Measurements from ENCODE around the gene RAB35.

RAB35 gene

DNA sequence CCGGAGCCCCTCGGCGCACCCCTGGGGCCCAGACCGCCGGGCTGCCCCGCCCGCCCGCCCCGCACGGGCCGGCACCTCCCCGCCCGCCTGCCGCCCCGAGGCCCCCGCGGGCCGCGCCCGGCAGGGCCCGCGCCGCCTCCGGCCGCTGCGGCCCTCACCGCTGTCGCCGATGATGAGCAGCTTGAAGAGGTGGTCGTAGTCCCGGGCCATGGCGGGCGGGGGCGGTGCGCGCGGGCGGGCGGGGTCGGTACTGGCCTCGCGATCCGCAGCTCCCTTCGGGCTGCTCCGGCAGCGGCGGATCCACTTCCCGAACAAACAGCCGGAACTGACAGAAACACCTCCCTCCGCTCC lies at the start of gene RAB35:
Gene RAB35 (minus strand): TSS at position 313 of the 351 bp plus-strand sequence. CDS start 103 bp downstream, at position 210.
- DNase-seq (ENCODE audit: low spot score): no peak

DNA sequence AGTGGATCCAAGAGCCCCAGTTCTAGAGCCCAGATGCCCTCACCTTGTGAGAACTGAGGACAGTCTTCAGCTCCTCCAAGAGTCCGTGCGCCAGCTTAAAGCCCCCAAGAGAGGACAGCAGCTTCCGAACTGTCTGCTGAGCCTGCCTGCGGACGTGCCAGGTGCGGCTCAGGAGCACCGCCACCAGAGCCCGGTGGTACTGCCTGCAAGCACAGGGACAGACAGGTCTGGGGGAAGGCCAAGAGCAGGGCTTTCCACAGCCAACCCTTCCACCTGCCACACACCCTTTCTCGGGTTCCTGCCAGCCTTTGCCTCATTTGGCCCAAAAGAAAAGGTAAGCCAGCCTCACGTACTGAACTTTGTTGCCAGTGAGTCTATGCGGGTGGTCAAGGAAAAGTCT lies 47.7 kb upstream of the RAB35 start:
- DNase-seq (ENCODE audit: low spot score): no peak

DNA sequence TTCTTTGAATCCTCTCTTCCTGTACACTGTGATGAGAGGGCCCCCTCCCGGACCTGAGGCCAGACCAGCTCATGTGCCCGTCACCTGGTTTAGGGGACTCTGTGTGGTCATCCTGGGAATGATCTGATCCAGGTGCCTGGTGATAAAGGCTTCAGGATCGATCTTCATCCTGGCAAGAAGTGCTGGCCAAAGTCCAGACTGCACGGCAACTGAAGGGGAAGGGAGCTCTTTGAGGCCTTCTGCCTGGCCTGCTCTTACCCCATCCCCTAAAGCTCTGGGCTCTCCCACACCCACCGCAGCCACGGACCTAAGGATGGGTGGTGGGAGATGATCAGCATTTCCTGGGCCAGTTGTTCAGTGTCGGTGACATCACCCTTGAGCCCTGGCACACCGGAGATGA lies 46.2 kb upstream of the RAB35 start:
- DNase-seq (ENCODE audit: low spot score): no peak

DNA sequence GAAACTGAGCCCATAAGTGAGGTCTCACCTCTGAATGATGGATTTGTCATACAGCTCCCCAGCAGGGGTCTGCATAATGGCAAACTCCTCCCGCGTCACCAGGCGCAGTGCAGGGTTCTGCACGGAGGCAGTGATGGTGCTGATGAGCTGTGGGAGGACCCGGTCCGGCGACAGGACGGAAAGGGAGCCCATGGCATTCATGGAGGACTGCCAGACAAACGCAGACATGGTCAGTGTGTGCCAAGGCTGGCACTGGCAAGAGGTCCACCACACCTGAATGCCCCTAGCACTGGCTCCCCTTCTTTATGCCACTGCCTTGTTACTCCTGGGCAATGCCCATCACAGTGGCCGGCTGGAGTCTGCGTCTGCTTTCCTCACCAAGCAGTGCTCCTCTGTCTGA lies 45.3 kb upstream of the RAB35 start:
- DNase-seq (ENCODE audit: low spot score): no peak

DNA sequence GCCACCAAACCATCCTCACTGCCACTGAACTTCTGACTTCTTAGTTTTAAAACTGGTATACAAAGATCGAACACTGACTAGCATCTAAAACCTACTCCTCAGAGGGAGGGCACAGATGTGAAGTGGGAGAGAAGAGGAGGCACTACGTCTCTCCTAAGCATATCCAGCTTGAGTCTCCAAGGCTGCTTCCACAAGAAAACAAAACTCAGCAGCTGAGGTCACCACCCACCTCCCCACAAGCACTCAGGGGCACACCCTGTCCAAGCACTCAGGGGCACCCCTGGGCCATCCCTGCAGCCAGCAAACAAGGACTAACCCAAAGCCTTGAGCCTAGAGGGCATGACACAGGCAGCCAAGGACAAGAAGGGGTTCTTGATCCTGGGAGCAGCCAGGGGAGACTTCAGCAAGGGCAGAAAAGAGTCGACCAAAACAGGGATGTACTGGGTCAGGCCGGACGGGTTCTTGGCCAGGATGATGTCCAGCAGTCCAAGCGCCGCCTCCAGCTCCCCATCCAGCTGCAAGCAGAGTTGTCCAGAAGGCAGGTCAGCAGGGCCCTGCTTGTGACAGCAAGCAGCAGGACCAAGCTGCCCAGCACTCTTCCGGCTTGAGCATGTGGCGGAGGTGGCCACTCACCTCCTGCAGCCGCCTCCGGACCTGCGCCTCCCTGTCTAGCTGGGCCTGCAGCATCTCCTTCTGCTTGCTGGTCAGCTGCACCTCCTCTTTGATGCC lies 43.1 kb upstream of the RAB35 start:
- no peak for DNase-seq (ENCODE audit: low spot score)

DNA sequence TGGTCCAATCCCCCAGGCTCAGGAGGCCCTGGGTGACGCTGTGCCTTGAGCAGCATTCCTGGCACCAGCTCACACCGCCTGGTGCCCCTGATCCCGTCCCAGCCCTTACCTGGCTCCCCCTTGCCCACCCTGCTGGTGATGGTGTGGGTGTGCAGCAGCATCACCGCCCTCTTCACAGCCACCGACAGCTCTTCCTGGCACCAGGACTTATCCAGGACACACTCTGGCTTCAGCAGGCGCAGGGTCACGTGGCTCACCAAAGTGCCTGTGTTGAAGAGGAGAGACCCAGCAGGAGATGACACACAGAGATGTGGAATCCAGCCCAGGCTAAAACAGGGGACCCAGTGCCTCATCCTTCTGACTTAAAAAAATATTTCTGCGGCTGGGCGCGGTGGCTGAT lies 41.8 kb upstream of the RAB35 start:
- DNase-seq (ENCODE audit: low spot score): no peak

DNA sequence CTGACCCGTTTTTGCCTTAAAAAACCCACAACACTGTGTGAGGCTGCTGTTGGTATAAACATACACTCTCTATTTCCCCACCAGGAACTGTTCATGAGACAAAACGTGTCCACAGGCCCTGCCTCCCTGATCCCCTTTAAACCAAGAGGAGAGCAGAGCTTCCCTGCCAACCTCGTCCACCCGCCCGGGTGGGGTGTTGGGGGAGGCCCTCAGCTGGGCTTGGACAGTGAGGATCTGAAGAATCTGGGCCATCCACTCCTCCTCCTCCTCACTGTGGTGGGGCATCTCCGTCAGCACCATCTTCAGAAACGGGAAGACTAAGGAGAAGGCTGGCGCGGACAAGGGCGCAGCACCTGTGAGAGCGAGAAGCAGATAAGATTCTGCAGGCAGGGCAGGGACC lies 41.1 kb upstream of the RAB35 start:
- no peak for DNase-seq (ENCODE audit: low spot score)

DNA sequence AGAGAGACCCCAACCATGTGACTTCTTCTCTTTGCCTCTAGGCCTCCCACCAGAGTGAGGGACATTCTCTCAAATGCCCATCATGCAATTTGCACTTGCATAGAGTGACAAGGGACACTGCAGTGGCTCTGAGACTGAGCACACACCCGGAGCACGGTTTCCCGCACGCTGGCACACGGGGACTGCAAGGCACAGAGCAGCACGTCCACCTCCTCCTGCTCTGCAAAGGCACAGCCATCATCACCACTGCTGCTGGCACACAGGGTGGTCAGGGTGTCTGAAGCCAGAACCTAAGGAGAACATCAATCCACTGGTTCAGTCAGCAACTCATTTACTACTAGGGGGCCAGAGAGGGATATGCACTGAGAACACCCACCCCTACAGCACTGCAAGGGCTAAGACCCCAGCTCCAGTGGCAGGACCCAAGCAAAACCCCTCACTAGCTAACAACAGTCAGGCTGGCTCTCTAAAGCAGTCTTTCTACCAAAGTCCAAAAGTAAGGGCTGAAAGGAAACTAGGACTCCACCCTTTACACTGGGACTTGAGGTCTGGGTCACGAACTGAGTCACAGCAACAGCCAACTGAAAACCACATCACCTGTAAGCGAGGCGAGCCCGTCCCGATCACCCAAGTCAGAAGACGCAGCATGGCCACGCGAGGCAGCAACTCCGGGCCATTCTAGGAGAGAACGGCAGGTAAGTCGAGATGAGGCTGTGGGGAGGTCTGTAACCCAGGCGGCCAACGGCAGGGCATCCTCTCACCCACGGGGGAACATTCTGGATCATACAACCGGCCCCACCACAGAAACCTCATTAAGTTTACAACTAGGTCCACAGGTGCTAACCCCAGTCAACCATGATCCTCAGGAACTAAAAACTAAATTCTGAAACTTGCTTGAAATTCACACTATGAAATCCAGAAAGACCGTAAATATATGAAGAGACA lies 40.0 kb upstream of the RAB35 start:
- no peak for DNase-seq (ENCODE audit: low spot score)

DNA sequence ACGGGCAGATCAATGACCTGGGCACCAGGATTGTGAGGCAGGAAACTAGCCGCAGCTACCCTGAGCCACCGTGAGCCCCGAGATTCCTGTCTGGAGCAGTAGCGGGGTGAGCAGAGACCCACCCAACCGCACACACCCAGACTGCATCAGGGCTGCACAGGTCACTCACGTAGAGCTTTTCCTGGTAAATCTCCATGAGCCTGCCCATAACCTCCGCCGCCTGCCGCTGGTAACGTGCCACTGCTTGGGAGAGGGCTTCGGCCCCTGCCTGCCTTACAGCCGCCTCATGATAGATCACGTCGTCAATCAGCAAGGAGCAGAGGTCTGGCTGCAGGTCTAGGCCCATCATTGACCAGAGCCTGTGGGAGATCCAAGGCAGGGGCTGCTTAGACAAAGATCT lies 38.5 kb upstream of the RAB35 start:
- no peak for DNase-seq (ENCODE audit: low spot score)

DNA sequence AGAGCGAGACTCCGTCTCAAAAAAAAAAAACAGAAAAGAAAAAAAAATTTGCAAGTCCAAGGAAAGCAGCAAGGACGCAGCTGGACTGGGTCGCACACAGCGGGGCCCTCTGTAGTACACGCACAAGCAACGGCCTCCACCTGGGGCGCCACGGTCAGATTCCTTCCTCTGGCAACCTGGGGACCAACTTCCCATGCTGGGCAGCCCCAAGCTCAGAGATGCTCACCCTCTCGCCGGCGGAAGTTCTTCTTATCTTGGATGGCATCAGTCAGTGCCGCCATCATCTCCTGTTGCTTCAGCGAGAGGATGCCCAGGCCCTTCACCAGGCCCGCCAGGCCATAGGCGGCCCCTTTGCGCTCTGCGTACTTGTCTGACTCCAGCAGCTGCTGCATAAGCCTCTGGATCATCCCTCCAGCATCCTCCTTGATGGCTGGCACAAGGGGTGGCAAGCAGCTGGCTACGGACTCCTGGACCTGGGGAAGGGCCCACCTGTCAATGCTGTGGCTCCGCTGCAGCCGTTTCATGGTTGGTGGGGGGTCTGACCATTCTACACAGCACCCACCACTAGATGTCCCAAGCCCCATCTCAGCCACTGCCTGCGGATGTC lies 34.5 kb upstream of the RAB35 start:
- no peak for DNase-seq (ENCODE audit: low spot score)

DNA sequence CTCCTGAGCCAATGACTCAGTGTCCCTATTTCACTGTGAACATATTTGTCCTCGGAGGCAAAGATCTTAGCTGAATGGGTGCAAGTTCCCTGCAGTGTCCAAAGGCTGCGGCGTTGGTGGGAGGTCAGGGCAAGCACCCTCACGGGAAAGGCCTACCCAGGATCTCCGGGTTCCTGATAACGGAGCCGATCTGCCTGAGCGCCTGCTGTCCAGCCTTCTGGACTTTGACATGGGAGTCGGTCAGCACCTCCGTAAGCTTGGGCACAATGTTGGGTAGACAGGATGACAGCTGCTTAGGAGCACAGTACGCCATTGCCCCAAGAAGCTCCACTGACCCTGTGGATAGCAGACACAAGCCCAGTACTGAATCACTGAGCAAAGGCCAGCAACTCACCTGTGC lies 31.5 kb upstream of the RAB35 start:
- DNase-seq (ENCODE audit: low spot score): no peak

DNA sequence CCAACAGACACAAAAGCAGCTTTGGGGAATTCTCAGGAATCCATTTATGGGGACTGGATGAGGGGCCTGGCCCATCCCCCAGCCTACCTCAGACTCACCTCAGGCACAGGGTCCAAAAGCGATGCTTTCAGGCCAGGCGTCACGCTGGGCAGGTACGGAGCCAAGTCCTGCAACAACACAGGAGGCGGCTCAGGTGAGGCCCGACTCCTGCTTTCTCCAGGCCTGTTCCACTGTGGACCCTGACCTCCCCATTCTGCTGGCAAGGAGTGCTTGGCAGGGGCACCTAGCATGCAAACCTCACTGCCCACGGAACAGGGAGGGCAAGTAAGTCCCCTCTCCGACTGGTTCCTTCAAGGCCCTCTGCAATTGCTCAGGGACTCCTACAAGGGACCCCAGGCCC lies 28.6 kb upstream of the RAB35 start:
- DNase-seq (ENCODE audit: low spot score): no peak

DNA sequence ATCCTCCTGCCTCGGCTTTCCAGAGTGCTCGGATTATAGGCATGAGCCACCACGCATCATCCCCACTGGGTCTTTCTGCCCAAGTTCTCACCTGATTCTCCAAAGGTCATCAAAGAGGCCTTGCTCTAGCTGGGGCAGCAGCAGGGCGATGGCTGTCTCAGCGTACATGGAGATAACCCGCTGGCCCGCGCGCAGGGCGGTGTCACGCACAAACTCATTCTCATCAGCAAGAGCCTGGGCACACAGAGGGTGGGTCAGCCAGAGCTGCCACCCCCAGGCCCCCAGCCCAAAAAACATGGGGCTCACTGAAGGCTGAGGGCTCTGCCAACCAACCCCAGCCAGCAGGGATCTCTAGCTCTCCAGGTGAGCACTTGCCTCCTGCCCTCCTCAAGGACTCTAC lies 27.7 kb upstream of the RAB35 start:
- no peak for DNase-seq (ENCODE audit: low spot score)

DNA sequence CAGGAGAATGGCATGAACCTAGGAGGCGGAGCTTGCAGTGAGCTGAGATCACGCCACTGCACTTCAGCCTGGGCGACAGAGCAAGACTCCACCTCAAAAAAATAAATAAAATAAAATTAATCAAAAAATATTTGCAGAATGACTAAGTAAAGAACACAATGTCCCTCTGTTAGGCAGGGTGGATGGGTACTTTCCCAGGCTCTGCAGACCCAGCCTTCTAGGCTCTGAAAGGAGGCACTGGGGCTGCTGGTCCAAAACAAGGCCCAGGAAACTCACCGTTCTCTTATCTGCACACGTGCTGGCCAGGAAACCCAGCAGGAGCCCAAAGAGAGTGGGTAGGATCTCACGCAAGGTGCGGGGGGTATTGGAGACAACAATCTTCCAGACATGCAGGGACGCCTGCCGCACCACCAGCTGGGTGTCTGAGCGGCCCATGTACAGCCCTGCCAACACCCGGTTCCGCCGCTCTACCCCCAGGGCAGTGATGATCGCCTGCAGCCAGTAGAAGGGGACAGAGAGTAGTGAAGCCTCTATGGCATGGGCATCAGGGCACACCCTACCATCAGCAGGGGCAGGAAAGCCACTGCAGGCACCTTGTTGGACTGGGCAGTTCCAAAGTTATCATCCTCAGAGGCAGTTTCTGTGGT lies 25.8 kb upstream of the RAB35 start:
- no peak for DNase-seq (ENCODE audit: low spot score)

DNA sequence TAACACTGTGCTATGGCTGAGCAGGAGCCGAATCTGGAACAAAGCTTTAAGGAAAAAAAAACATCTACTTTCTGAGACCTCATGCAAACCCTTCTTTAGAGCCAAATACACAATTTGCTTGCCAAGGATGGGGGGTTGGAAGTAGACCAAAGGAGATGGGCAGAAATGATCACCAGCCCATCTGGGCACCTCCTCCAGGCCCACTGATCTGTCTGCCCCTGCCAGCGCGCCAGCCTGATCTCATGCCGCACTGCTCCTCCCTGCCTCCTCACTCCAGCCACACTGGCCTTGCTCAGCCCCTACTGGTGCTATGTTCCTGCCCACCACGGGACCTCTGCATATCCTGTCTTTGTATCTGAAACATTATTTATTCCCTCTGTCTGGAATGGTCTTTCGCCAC lies 24.8 kb upstream of the RAB35 start:
- no peak for DNase-seq (ENCODE audit: low spot score)

DNA sequence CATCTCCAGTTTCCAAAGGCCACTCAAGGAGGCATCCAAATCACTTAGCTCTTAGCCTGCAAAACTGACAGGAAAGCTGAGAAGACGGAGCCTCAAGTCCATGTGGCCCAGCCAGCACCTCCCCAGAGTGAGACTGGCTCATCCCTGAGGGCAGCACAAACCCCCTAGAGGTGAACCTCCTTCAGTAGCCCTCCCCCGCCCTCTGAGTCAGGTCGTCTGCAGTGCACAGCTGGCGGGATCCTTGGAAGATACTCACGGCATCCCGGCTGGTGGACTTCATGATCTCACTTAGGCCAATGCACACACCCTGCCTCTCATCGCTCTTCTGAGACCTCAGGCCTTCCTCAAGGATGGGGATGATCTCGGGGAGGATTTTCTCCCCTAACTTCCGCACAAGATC lies 24.1 kb upstream of the RAB35 start:
- DNase-seq (ENCODE audit: low spot score): no peak

DNA sequence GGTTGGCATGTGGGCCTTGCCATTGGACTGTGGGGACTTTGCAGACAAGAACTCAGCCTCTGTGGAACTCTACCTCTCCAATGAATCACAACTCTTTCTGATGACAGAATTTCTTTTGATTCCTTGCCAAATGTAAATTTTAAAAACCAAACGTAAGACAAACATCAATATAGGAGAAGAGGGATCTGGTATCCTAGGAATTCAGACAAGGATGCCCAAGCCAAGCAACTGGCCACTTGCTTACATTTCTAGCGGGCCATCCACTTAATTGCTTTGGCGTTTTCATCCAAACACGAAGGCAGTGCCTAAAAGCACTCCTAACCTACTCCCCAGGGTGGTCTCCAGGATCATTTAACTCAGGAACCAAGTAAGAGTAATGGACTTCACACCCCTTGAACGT lies 23.4 kb upstream of the RAB35 start:
- DNase-seq (ENCODE audit: low spot score): no peak

DNA sequence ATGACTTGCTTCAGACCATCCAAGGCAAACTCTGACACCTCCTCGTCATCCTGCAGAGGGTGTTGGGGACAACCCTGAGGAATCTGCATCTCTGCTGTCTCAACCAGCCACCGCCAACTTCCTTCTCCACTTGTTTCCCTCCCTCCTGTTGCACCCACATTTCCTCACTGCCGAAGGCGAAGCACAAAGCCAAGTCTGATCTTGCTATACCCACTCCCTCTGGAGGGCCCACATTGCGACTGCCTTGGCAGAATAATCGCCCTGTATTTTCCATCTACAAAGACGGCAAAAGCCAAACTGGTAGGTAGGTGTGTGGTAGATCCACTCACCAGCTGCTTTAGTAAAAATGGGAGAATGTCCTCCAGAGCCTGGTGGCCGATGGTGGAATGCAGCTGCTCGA lies 21.8 kb upstream of the RAB35 start:
- DNase-seq (ENCODE audit: low spot score): no peak

DNA sequence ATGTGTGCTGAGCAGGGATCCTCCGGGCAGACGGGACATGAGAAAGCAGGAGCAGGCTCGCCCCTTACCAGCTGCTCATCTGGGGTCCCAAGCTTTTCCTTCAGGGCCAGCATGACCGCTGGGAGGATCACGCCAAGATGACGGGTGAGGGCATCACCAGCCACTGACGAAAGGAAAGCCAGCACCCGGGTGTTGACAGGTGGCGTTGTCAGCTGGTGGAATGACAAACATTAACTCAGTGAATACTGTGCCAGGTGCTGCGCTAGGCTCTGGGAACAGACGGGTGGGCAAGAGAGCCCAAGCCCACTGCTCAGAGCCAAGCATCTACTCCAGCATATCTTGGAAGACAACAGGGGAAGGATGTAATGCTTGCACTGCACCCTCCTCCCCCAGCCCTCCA lies 21.3 kb upstream of the RAB35 start:
- no peak for DNase-seq (ENCODE audit: low spot score)

DNA sequence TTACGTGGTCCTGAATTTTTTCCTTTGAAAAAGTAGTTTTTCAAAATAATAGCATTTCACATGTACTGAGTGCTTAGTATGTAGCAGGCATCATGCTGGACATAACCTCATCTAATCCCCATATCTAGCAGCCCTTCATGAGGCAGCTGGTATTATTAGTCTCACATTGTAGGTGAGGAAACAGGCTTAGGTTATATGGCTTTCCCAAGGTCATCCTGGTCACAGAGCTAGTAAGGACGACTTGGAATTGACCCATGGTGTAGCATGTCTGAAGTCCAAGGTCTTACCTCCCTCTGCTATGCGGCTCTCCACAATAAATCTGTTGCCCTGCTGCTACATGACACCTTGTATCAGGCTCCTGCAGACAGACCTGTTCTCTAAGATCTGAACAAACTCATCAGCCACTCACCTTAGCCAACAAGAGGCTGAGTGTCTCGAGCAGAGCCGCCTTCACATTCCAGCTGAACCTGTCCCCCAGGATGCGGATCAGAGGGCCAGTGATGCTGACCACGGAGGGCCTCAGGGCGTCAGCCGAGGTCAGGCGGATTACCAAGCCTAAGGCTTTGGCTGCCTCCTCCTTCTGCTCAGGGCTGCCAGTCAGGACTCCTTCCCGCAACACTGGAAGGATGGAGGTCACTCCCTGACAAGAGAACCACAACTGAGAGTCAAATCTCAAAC lies 19.7 kb upstream of the RAB35 start:
- DNase-seq (ENCODE audit: low spot score): no peak

DNA sequence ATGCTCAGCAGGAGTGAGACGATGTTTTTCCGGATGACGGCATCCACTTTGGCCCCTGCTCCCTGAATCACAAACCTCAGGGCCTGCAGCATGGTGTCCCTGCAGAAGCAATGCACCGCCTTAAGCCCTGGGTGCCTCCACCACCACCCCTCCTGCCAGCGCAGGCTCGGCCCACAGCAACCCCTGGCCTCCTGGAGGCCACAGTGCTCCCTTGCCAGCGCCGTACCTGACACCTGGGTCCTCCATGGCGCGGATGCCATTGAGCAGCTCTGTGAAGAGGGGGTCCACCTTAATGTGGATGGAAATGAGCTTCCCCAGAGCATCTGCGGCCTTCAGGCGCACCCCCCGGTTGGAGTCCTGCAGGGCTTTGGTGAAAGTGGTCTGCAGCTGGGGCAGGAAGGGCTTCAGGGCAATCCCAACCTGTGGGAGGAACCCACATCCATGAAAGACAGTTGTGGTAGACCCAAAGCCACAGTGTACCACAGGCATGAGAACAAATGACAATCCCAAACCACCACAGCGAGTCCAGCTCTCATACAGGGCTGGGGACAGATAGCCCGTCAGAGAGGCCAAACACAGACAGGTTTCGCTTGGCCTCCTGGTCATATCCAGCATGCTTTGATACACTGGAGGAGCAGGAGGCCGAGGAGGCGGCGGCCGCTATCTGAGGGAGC lies 17.9 kb upstream of the RAB35 start:
- no peak for DNase-seq (ENCODE audit: low spot score)
